Testis (tissue), 2 donors: ENCODE data around the gene CCDC138.

Experiments used
- CTCF ChIP-seq, 3 experiments: fragments of 450-650 bp in 2 of 3; fragments of 200-600 bp in 1 of 3; sonication (generic) in 1 of 3; IDR thresholded peaks; one replicate each; pipeline ENCODE4 v1.5.1; 2016 to 2019; ENCODE audit warnings: antibody characterized with exemption in 3 of 3, mild to moderate bottlenecking in 2 of 3, moderate library complexity in 1 of 3
- POLR2A ChIP-seq: fragments of 450-650 bp; IDR thresholded peaks from one replicate; pipeline ENCODE4 v1.6.1; 2017; ENCODE audit warnings: antibody characterized with exemption, mild to moderate bottlenecking, moderate library complexity

GRCh38 chr2:108920686-108921085 is 134.1 kb downstream of the CCDC138 start:
- TF ChIP-seq CTCF (IDR thresholded peaks at IDR 0.05) (no peak), POLR2A (no peak)
